GM19099 (cell line): ENCODE data around the gene LRRC7.

ENCODE experiments used
- POLR2A ChIP-seq: IDR thresholded peaks from 3 replicates; pipeline ENCODE4 v1.6.1; 2011; ENCODE audit warnings: low read depth; ENCODE audit not compliant: insufficient read length; ENCODE audit errors: extremely low read depth

Gene LRRC7

GRCh38 chr1:69649383-69649990, 81.8 kb downstream of the LRRC7 start:
- TF ChIP-seq POLR2A, result no peak

- no peak for TF ChIP-seq POLR2A
Observed at GRCh38 chr1:69650779-69651178, 83.1 kb downstream of the LRRC7 start.

- no peak for TF ChIP-seq POLR2A
Observed at GRCh38 chr1:69651656-69652055, 83.9 kb downstream of the LRRC7 start.

DNA sequence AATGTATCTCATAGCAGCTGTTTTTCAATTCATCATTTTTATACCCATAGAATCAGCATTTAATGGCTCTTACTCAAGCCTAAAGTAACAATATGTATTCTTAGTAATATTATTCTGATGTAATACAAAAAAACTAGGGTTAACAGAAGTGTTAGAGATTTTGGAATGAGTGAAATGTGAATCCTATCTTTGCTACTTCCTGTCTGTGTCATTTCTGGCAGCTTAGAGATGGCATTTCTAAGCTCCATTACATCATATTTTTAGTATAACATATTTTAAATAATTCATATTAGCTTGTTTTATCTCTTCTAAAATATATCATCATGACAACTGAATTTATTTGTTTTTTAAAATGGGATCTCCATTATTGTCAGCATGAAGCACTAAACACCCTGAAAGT, 90.2 kb downstream of the LRRC7 start:
- no peak for TF ChIP-seq POLR2A

DNA sequence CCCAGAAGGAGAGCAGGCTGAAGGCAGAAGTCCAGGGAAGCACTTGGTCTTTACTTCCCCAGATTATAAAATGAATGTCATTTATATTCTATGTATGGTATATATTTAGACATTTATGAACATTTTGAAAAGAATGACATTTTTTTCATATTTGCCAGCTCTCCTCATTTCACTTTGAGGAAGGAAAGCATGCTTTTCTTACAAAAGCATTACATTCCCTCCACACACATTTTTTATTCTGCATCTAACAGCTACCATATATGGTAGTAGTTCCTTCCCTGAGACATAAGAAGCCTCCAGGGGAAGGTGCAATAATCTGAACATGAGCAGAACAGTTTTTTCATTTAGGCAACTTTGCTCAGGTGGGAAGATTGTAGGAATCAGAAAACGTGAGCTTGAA, 94.0 kb downstream of the LRRC7 start:
- no peak for TF ChIP-seq POLR2A

DNA sequence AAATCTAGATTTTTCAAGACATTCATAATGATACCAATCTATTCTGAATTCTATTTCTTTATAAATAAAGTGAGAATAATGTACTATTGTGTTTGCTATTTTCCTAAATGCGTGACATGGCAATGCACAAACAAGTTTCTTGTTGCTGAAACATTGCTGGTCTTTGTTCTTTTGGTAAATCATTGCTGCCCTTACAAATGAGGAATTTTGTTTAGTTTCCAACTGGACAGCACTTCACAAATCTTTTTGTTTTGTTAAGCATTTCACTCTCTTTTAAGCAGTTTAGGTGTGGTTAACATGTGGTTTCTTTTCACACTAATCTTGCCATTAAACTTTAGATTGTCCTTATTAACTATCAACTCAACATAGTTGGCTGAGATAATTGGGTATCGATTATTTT, 94.6 kb downstream of the LRRC7 start:
- no peak for TF ChIP-seq POLR2A

DNA sequence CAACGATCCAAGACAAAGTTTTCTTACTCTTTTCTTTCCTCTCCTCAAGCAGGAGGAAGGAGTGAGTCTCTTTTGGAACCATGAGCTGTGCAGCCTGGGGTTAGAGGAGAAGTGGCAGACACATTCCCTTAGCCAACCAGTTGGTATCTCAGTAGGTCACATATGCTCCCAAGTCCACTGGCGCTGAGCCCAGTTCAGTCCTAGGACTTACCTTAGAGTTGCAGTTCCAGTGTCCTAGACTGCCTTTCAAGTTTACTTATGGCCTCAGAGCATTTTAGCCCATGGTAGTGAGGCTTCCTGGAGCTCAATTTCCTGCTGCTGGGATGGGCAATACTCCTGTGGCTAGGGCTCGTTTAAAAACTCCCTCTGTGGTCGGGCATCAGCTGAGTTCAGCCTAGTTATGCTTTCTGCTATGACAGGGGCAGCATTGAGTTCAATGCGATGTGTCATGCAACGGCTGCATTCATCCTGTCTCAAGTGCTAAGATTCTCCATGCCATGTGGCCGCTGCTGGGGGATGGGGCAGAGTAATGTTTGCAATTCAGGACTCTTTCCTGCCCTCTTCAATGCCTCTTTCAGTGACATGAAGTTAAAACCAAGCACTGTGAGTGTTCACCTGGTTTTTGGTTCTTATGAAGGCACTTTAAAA, 103.8 kb downstream of the LRRC7 start:
- no peak for TF ChIP-seq POLR2A

GRCh38 chr1:69673321-69673720, 105.6 kb downstream of the LRRC7 start:
- TF ChIP-seq POLR2A, result no peak

DNA sequence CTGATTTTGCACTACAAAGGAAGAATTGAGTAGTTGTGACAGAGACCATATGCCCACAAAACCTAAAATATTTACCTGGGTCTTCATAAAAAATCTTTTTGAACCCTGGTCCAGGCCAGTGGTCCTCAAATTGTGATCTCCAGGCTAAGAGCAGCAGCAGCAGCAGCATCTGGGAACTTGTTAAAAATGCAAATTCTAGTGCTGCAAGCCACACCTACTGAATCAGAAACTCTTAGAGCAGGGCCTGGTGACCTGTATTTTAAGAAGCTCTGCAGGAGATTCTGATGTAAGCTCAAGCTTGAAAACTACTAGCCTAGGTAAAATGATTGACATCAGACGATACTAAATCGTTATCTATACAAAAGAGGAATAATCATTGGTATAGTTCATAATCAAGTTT, 112.2 kb downstream of the LRRC7 start:
- TF ChIP-seq POLR2A, result no peak

DNA sequence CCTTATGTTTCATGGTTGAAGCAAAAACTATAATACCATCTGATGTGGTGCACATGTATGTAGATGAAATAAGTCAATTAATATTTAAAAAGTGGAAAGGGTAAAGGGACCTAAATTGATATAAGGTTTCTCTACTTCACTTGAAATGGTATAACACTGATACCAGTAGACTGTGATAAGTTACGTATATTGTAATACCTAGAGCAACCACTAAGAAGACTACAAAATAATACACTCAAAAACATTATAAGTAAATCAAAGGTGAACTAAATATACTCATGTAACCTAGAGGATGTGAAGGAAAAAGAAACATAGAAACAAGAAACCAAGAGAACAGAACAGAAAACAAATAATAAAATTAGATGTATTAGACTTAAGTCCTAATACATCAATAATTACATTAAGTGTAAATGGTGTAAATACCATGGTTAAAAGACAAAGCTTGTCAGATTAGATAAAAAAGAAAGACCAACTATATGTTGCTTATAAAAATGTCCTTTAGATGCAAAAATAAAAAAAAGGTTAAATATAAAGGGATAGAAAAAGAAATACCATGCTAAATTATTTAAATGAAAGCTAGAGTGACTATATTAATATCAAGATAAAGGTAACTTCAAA, 118.8 kb downstream of the LRRC7 start:
- TF ChIP-seq POLR2A, result no peak

DNA sequence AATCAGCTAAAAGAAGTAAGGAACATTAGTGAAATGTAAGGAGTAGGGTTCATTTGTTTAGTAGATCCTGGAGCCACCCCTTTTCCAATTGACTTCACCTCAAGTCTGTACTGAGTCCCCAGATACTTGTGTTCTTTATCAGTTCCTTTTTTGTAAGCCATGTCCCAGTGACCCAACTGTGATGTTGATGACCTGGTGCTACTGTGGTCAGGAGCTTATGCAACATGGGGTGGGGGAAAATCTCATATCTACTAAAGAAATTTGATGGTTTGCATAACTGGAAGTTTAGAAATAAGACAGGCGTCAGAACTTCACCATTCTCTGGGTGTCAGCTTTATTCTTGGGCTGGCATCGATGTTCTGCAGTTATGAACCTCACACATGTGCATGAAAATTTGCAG, 120.5 kb downstream of the LRRC7 start:
- TF ChIP-seq POLR2A, result no peak

- no peak for TF ChIP-seq POLR2A
Observed at GRCh38 chr1:69691179-69691578, 123.5 kb downstream of the LRRC7 start.

- no peak for TF ChIP-seq POLR2A
Observed at GRCh38 chr1:69693921-69694675, 126.4 kb downstream of the LRRC7 start.

DNA sequence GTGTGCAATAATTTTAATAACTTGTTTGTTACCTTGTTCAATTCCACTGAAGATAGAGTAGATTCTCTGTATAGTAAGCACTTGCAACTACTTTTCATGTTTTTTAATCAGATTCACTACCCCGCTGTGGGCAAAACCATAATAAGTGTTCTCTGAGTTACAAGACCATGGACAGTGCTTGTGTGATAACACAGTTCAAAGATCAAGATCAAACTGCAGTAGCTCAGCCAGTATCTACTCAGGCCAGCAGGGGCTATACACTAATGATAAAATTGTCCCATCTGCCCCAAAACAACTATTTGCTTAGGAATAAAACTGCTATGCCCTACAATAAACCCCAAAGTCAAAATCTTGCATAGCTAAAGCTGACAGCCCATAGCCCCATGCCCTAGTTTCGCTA, 129.6 kb downstream of the LRRC7 start:
- TF ChIP-seq POLR2A, result no peak

DNA sequence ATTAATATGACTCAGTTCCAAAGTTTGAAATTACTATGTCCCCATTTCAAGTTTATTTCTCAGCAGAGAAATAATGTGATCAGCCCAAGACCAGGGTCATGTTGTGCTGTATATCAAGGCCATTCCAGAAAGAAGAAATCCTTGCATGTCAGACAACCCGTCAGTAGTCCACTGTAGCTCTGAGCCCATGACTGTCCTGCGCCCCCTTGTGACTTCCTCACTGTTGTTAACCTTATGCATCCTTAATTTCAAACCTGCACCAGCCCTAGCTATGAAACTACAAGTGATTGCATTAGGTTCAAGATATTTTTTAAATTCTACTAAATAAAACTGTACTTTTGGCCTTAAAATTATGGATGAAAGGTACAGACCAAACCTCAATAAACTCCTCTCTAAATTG, 133.0 kb downstream of the LRRC7 start:
- TF ChIP-seq POLR2A, result no peak

- no peak for TF ChIP-seq POLR2A
Observed at GRCh38 chr1:69702085-69702484, 134.4 kb downstream of the LRRC7 start.
